ENCODE results near the gene GPRIN2. TPM values are rescaled to one million over a fixed set of nuclear protein-coding genes. Genes with fewer than 3 reads are reported as not detected.
"Not testable (repeated sequence)": the region's sequence is repeated elsewhere in the genome, so short reads cannot be mapped to it uniquely, and the experiment has no call there.

GPRIN2 gene
- total and polyA plus RNA-seq, 4 donors: 0.09 to 1.3 (median 0.15) TPM; not detected in 1

DNA sequence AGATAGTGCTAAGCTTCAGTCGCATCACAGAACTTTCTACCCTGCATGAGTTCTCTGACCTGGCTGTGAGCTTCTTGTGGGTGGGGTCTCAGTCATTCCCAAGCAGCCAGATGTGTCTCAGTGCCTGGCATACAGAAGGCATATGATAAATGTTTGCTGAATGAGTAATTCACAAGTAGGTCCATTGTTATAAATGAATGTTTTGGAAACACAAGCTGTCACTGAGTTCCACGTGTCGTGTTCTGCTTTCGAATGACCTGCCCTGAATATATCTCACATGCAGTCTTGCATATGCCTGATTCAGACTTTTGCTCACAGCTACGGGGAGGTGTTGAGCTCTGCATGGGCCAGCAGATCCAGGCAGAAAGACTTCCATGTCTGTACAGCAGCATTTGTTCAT lies 44.5 kb downstream of the GPRIN2 start:
- not testable (repeated sequence) for DNase-seq (ENCODE audit: low spot score); H3K27me3 ChIP-seq (ENCODE audit: control insufficient read depth in 4 of 4, insufficient read depth in 4 of 4, low read length in 3 of 4); H3K36me3 ChIP-seq (ENCODE audit: control insufficient read depth in 4 of 4, insufficient read depth in 3 of 4, low read depth in 1 of 4, low read length in 3 of 4); H3K9ac ChIP-seq (ENCODE audit: low read depth in 1 of 2, low read length in 2 of 2); H3K9me3 ChIP-seq (ENCODE audit: control insufficient read depth in 4 of 4, low read length in 3 of 4); H3K27ac ChIP-seq (ENCODE audit: low read depth in 1 of 2, low read length in 2 of 2); H3K4me1 ChIP-seq (ENCODE audit: control insufficient read depth in 4 of 4, insufficient read depth in 4 of 4, low read length in 3 of 4); H3K4me3 ChIP-seq (ENCODE audit: low read depth in 1 of 3, low read length in 3 of 3)
- no CpG with 5 or more reads among the region's 5 CpGs for WGBS

Other genes with a start within 250 kb of the GPRIN2 start
- gene ANXA8L1, start 180.9 kb downstream of the GPRIN2 start, total RNA-seq: 1 to 10 TPM in 1 of 2 donors, under 1 TPM in 1; 0.09 to 3.0 TPM
- gene ANXA8L1, start 180.9 kb downstream of the GPRIN2 start, polyA plus RNA-seq: under 1 TPM; 0.63 to 0.66 TPM
- not detected for gene NPY4R, start 90.7 kb downstream of the GPRIN2 start, total RNA-seq
- not detected for gene NPY4R, start 90.7 kb downstream of the GPRIN2 start, polyA plus RNA-seq
- gene SYT15, start 22.5 kb upstream of the GPRIN2 start, total RNA-seq: 1 to 10 TPM in 1 of 2 donors, under 1 TPM in 1; 0.47 to 1.8 TPM
- gene SYT15, start 22.5 kb upstream of the GPRIN2 start, polyA plus RNA-seq: 1 to 10 TPM in 1 of 2 donors, under 1 TPM in 1; 0.35 to 1.1 TPM

All from liver (tissue), 9 donors.